ENCODE measurements around the gene ARHGAP1.

The ARHGAP1 gene

DNA sequence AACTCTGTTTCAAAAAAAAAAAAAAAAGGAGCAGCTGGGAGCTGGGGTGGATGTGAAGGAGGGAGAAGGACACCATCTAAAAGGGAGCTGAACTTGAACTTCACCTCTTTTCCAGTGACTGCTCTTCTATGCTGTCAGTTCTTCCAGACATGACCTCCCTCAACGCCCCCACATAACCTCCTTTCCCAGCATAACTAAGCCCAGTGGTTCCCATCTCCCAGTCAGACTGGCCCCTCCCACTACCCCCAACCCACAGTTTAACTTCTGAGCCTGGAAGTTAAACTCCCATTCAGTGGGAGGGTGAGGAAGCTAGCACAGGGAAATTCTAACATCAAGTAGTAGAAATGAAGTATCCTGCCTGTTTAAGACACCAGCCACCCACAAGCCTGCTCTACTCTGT lies 1.8 kb downstream of the ARHGAP1 start:
- no peak for DNase-seq (ENCODE audit: low read depth)
- no peak overlapping the region for H3K4me3 ChIP-seq (ENCODE audit: low read length)
- TF ChIP-seq, protein P1, sequence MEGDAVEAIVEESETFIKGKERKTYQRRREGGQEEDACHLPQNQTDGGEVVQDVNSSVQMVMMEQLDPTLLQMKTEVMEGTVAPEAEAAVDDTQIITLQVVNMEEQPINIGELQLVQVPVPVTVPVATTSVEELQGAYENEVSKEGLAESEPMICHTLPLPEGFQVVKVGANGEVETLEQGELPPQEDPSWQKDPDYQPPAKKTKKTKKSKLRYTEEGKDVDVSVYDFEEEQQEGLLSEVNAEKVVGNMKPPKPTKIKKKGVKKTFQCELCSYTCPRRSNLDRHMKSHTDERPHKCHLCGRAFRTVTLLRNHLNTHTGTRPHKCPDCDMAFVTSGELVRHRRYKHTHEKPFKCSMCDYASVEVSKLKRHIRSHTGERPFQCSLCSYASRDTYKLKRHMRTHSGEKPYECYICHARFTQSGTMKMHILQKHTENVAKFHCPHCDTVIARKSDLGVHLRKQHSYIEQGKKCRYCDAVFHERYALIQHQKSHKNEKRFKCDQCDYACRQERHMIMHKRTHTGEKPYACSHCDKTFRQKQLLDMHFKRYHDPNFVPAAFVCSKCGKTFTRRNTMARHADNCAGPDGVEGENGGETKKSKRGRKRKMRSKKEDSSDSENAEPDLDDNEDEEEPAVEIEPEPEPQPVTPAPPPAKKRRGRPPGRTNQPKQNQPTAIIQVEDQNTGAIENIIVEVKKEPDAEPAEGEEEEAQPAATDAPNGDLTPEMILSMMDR (conservative IDR thresholded peaks at IDR 0.05; ENCODE audit: low read depth, low read length) = no peak

DNA sequence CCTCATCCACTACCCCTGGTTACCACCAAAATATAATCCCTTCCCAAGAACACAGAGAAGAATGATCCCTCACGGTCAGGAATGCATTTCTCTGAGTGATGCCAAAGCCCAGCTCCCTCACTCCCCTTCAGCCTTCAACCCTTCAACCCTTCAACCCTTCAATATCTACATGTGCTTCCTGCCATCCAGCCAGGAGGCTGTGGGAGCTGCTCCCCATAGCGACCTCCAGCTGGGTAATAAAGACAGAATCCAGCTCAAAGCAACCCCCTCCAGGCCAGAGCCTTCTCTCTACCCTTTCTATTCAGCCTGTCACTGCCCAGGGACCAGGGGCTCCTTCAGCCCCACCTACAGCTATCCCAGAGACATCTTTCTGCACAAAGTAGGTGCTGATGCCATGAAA lies 2.7 kb downstream of the ARHGAP1 start:
- no peak for DNase-seq (ENCODE audit: low read depth)
- H3K4me3 ChIP-seq (ENCODE audit: low read length) = no peak overlapping the region

GRCh38 chr11:46697303-46697702 lies 3.1 kb downstream of the ARHGAP1 start:
- DNase-seq (ENCODE audit: low read depth) = no peak
- TF ChIP-seq, protein P1 (conservative IDR thresholded peaks at IDR 0.05; ENCODE audit: low read depth, low read length) = no peak
- no peak overlapping the region for H3K4me3 ChIP-seq (ENCODE audit: low read length)

More for the DNA sequence above, 2.7 kb downstream of the ARHGAP1 start:
- TF ChIP-seq, protein P1 (conservative IDR thresholded peaks at IDR 0.05; ENCODE audit: low read depth, low read length) = no peak

GRCh38 chr11:46696212-46696558 lies 4.2 kb downstream of the ARHGAP1 start:
- no peak for DNase-seq (ENCODE audit: low read depth)
- H3K4me3 ChIP-seq (ENCODE audit: low read length) = no peak overlapping the region
- TF ChIP-seq, protein P1 (conservative IDR thresholded peaks at IDR 0.05; ENCODE audit: low read depth, low read length) = no peak

- TF ChIP-seq, protein P1 (conservative IDR thresholded peaks at IDR 0.05; ENCODE audit: low read depth, low read length) = no peak
- DNase-seq (ENCODE audit: low read depth) = no peak
- H3K4me3 ChIP-seq (ENCODE audit: low read length) = no peak overlapping the region
These were observed 4.8 kb downstream of the ARHGAP1 start for GRCh38 chr11:46695345-46696211.

GRCh38 chr11:46694607-46695006 lies 5.8 kb downstream of the ARHGAP1 start:
- H3K4me3 ChIP-seq (ENCODE audit: low read length) = no peak overlapping the region
- TF ChIP-seq, protein P1 (conservative IDR thresholded peaks at IDR 0.05; ENCODE audit: low read depth, low read length) = no peak
- DNase-seq (ENCODE audit: low read depth) = no peak

GRCh38 chr11:46694072-46694471 lies 6.3 kb downstream of the ARHGAP1 start:
- no peak overlapping the region for H3K4me3 ChIP-seq (ENCODE audit: low read length)
- TF ChIP-seq, protein P1 (conservative IDR thresholded peaks at IDR 0.05; ENCODE audit: low read depth, low read length) = no peak
- DNase-seq (ENCODE audit: low read depth) = no peak
